PFSK-1 (cell line): ENCODE measurements around the gene ASTL.

Experiments
- FOXP2 ChIP-seq: optimal IDR thresholded peaks from 2 replicates; pipeline ENCODE3; 2011; ENCODE audit warnings: borderline replicate concordance, control low read depth, inconsistent platforms; ENCODE audit not compliant: insufficient read depth; ENCODE audit errors: extremely low read length, extremely low read depth
- POLR2AphosphoS5 ChIP-seq: IDR thresholded peaks from 2 replicates; pipeline ENCODE4 v1.6.1; 2012; ENCODE audit warnings: low read depth, mild to moderate bottlenecking, control low read depth, low read length, moderate library complexity
- REST ChIP-seq, 2 experiments: IDR thresholded peaks; 2 replicates each; pipeline versions ENCODE4 v1.6.1 to v1.8.0; 2011 to 2012; ENCODE audit warnings: low read depth in 2 of 2, low read length in 2 of 2, control low read depth in 1 of 2, inconsistent platforms in 1 of 2, mild to moderate bottlenecking in 1 of 2, moderate library complexity in 1 of 2; ENCODE audit not compliant: insufficient read depth in 1 of 2
- SIN3A ChIP-seq: IDR thresholded peaks from 2 replicates; pipeline ENCODE4 v1.6.1; 2012; ENCODE audit warnings: mild to moderate bottlenecking, low read length, moderate library complexity, borderline replicate concordance; ENCODE audit not compliant: insufficient read depth
- TAF1 ChIP-seq: IDR thresholded peaks from 2 replicates; pipeline ENCODE4 v1.6.1; 2012; ENCODE audit warnings: low read length, control low read depth, borderline replicate concordance; ENCODE audit not compliant: insufficient read depth

DNA sequence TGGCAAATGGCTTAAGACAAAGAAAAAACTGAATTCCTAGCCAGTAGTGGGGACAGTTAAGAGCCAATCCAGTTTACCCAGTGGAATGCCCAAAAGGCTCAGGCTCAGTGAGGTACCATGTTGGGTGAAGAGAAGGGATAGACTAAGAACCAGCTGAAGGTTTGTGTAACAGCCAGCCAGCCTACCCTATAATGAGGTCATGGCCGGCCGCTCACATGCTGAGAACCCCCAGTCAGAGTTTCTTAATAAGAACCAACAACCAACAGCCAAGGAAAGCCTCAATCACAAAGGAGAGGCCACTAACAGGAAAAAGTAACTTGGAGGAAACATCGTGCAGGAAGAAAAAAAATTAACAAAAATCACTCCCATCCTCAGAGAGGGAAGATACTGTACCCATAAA lies 32.3 kb upstream of the ASTL start:
- no peak for TF ChIP-seq POLR2AphosphoS5
- TF ChIP-seq FOXP2: no peak
- TF ChIP-seq SIN3A: no peak
- TF ChIP-seq REST (IDR thresholded peaks at IDR 0.05; ENCODE audit: insufficient read depth in 1 of 2, low read depth in 2 of 2, low read length in 2 of 2): no peak
- TF ChIP-seq TAF1: no peak
